Ascending aorta (tissue), 2 donors: Measurements from ENCODE around the gene YKT6. TPM values are rescaled to one million over a fixed set of nuclear protein-coding genes. Genes with fewer than 3 reads are reported as not detected.

Experiments
- DNase-seq, 2 donors: peaks; one replicate each; pipeline ENCODE4 v3.0.0-alpha.2; 2019; ENCODE audit warnings: low spot score in 2 of 2
- H3K27ac ChIP-seq, 2 donors: fragments of 200-600 bp; sonication (generic); one replicate each; pipeline ENCODE4 v1.5.1; 2016 to 2017; ENCODE audit warnings: mild to moderate bottlenecking in 1 of 2
- H3K27me3 ChIP-seq: fragments of 200-600 bp; sonication (generic); one replicate; pipeline ENCODE4 v1.5.1; 2017
- H3K36me3 ChIP-seq, 2 donors: fragments of 200-600 bp; sonication (generic); one replicate each; pipeline ENCODE4 v1.5.1; 2016
- H3K4me1 ChIP-seq, 2 donors: fragments of 200-600 bp; sonication (generic); one replicate each; pipeline ENCODE4 v1.5.1; 2016 to 2017; ENCODE audit warnings: mild to moderate bottlenecking in 1 of 2
- H3K4me3 ChIP-seq, 2 donors: fragments of 200-600 bp; sonication (generic); one replicate each; pipeline ENCODE4 v1.5.1; 2016 to 2017; ENCODE audit warnings: mild to moderate bottlenecking in 1 of 2
- H3K9me3 ChIP-seq, 2 donors: fragments of 200-600 bp; sonication (generic); one replicate each; pipeline ENCODE4 v1.5.1; 2016
- CTCF ChIP-seq, 3 experiments: fragments of 200-600 bp in 2 of 3; fragments of 450-650 bp in 1 of 3; sonication (generic) in 2 of 3; IDR thresholded peaks; one replicate each; pipeline ENCODE4 v1.5.1; 2016 to 2019; ENCODE audit warnings: antibody characterized with exemption in 3 of 3, mild to moderate bottlenecking in 1 of 3, moderate library complexity in 1 of 3
- intact Hi-C: fragments of 100-400 bp; cut with DNase I; formaldehyde crosslinking; loops from one replicate; pipeline ENCODE4 v1.15.1; 2023
- total RNA-seq: library from RNA; depleted of rRNA; stranded (reverse); fragments of >200 nt; gene quantifications from one replicate; pipeline ENCODE4 v1.1.0, GENCODE V29; 2016

The YKT6 gene
- total RNA-seq, 1 donor from 2014 or later = 40.1 TPM

GRCh38 chr7:44184206-44184872 lies 16.4 kb upstream of the YKT6 start:
- H3K4me3 ChIP-seq = no peak overlapping the region
- no peak for TF ChIP-seq CTCF (IDR thresholded peaks at IDR 0.05)
- no peaks in the 10 kb centered on the region for H3K27me3 ChIP-seq
- no peaks in the 10 kb centered on the region for H3K4me1 ChIP-seq
- peaks cover 0 to 7% of the 10 kb centered on the region in 2 donors for H3K9me3 ChIP-seq
- peak in 1 of 2 donors; percentile 33 for DNase-seq
- H3K27ac ChIP-seq = no peak overlapping the region
- H3K36me3 ChIP-seq = no peaks in the 10 kb centered on the region
- intact Hi-C loops = no loop called here

- Histone ChIP-seq H3K4me1 (no peaks in the 10 kb centered on the region), H3K27me3 (no peaks in the 10 kb centered on the region), H3K4me3 (no peak overlapping the region), H3K9me3 (peaks cover 0 to 7% of the 10 kb centered on the region in 2 donors), H3K36me3 (no peaks in the 10 kb centered on the region), H3K27ac (no peak overlapping the region)
- DNase-seq = no peak
- intact Hi-C loops = no loop called here
- no peak for TF ChIP-seq CTCF (IDR thresholded peaks at IDR 0.05)
These were observed 15.8 kb upstream of the YKT6 start for GRCh38 chr7:44184873-44185446.

GRCh38 chr7:44185729-44186128 lies 15.0 kb upstream of the YKT6 start:
- Histone ChIP-seq H3K4me1 (no peaks in the 10 kb centered on the region), H3K27ac (no peak overlapping the region), H3K9me3 (peaks cover 0 to 7% of the 10 kb centered on the region in 2 donors), H3K27me3 (no peaks in the 10 kb centered on the region), H3K4me3 (no peak overlapping the region), H3K36me3 (no peaks in the 10 kb centered on the region)
- peak in 1 of 2 donors; percentile 35 for DNase-seq
- intact Hi-C loops = no loop called here
- no peak for TF ChIP-seq CTCF (IDR thresholded peaks at IDR 0.05)

- Histone ChIP-seq H3K36me3 (no peaks in the 10 kb centered on the region), H3K27ac (no peak overlapping the region), H3K4me3 (no peak overlapping the region), H3K4me1 (no peaks in the 10 kb centered on the region), H3K9me3 (peaks cover 0 to 7% of the 10 kb centered on the region in 2 donors), H3K27me3 (no peaks in the 10 kb centered on the region)
- intact Hi-C loops = no loop called here
- peak in 1 of 2 donors; percentile 53 for DNase-seq
- no peak for TF ChIP-seq CTCF (IDR thresholded peaks at IDR 0.05)
These were observed 14.0 kb upstream of the YKT6 start for GRCh38 chr7:44186736-44187135.

- Histone ChIP-seq H3K36me3 (no peaks in the 10 kb centered on the region), H3K4me1 (no peaks in the 10 kb centered on the region), H3K27ac (no peak overlapping the region), H3K4me3 (no peak overlapping the region), H3K27me3 (no peaks in the 10 kb centered on the region), H3K9me3 (peaks cover 0 to 5% of the 10 kb centered on the region in 2 donors)
- TF ChIP-seq CTCF (IDR thresholded peaks at IDR 0.05) = no peak
- peak in 1 of 2 donors; percentile 41 for DNase-seq
- intact Hi-C loops = no loop called here
These were observed 13.0 kb upstream of the YKT6 start for GRCh38 chr7:44187636-44188416.
